HUES6 (cell line): ENCODE data around the gene C14orf132.

ENCODE experiments used
- H3K27ac ChIP-seq: 2 replicates; pipeline ENCODE4 v1.7.0; 2013; ENCODE audit warnings: low read depth, mild to moderate bottlenecking, low read length, inconsistent platforms
- H3K27me3 ChIP-seq: 2 replicates; pipeline ENCODE4 v1.6.1; 2013; ENCODE audit warnings: low read length; ENCODE audit not compliant: control insufficient read depth, insufficient read depth
- H3K36me3 ChIP-seq: 2 replicates; pipeline ENCODE4 v1.6.1; 2013; ENCODE audit warnings: low read length; ENCODE audit not compliant: control insufficient read depth, insufficient read depth
- H3K4me1 ChIP-seq: 2 replicates; pipeline ENCODE4 v1.6.1; 2013; ENCODE audit warnings: low read length; ENCODE audit not compliant: control insufficient read depth, insufficient read depth
- H3K4me3 ChIP-seq: 2 replicates; pipeline ENCODE4 v1.5.1; 2013; ENCODE audit warnings: low read depth, low read length
- H3K9ac ChIP-seq: one replicate; pipeline ENCODE4 v1.6.1; 2013; ENCODE audit warnings: mild to moderate bottlenecking, low read length
- H3K9me3 ChIP-seq: 2 replicates; pipeline ENCODE4 v1.6.1; 2013; ENCODE audit warnings: low read depth, low read length; ENCODE audit not compliant: control insufficient read depth, insufficient read depth

C14orf132 gene

DNA sequence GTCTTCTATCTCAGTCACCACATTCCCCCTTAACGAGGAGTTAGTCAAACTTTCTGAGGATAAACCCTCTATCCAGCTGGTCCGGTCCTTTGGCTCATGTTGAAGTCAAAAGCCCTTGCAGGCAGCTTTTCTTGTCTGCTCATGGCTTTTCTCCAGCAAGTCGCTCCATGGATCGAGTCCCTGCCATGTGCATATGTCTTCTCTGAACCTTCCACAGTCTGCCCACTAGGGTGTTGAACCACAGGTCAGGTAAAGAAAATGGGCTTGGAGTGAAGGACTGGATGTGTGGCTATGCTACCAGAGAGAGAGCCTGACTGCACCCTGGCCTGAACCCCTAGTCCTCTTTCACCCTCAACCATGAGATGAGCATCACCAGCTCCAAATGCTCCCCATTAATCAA is 22.8 kb downstream of the C14orf132 start:
- Histone ChIP-seq H3K4me1 (no peaks in the 10 kb centered on the region), H3K4me3 (no peak overlapping the region), H3K36me3 (no peaks in the 10 kb centered on the region), H3K27me3 (no peaks in the 10 kb centered on the region), H3K9ac (no peak overlapping the region), H3K27ac (no peak overlapping the region), H3K9me3 (no peaks in the 10 kb centered on the region)

DNA sequence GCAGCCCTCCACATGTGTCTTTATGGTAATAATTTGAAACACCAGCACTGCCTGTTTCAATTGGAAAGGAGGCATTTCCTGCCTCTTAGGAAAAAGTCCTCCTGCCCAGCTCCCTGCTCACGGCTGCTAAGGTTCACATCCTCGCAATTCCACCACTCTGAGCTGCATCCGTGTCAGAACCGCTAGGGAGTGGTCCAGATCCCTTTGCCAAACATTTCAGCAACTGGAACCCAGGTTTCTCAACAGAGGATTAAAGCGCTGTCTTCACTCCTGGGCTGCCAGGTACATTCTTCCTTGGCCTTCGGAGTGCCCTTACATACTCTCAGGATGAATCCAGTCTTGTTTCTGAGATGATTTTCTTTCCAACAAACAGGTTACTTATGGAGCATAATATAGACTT is 23.3 kb downstream of the C14orf132 start:
- Histone ChIP-seq H3K36me3 (no peaks in the 10 kb centered on the region), H3K27ac (no peak overlapping the region), H3K4me3 (no peak overlapping the region), H3K27me3 (no peaks in the 10 kb centered on the region), H3K9ac (no peak overlapping the region), H3K9me3 (no peaks in the 10 kb centered on the region), H3K4me1 (no peaks in the 10 kb centered on the region)

GRCh38 chr14:96064866-96065265 is 25.7 kb downstream of the C14orf132 start:
- H3K4me3 ChIP-seq, result no peak overlapping the region
- H3K27me3 ChIP-seq, result no peaks in the 10 kb centered on the region
- no peak overlapping the region for H3K9ac ChIP-seq
- H3K27ac ChIP-seq, result no peak overlapping the region
- no peaks in the 10 kb centered on the region for H3K4me1 ChIP-seq
- no peaks in the 10 kb centered on the region for H3K9me3 ChIP-seq
- no peaks in the 10 kb centered on the region for H3K36me3 ChIP-seq

- Histone ChIP-seq H3K36me3 (no peaks in the 10 kb centered on the region), H3K9me3 (no peaks in the 10 kb centered on the region), H3K27ac (no peak overlapping the region), H3K4me1 (no peaks in the 10 kb centered on the region), H3K27me3 (no peaks in the 10 kb centered on the region), H3K9ac (no peak overlapping the region), H3K4me3 (no peak overlapping the region)
These were observed 26.7 kb downstream of the C14orf132 start for GRCh38 chr14:96065661-96066459.

DNA sequence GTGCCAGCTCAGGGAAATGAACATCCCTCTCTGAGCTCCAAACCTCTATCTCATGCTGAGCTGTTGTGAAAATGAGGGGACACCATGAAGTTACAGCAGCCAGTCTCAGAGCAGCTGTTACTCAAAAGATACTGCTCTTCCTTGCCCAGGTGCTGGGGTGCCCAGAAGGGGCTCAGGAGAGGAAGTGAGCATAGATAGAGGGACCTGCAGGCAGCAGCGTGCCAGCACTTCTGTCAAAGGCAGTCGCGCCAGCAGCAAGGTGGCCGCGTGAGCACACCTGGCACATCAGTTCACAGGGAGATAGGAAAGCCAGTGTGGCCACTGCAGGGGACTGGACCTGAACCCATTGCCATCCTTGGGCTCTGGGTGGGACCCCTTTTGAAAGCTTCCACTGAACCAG is 27.8 kb downstream of the C14orf132 start:
- Histone ChIP-seq H3K4me1 (no peaks in the 10 kb centered on the region), H3K27ac (no peak overlapping the region), H3K27me3 (no peaks in the 10 kb centered on the region), H3K36me3 (0 out of 2 replicates have a peak, but pooled peaks cover 2% of the 10 kb centered on the region), H3K9me3 (no peaks in the 10 kb centered on the region), H3K9ac (no peak overlapping the region), H3K4me3 (no peak overlapping the region)

DNA sequence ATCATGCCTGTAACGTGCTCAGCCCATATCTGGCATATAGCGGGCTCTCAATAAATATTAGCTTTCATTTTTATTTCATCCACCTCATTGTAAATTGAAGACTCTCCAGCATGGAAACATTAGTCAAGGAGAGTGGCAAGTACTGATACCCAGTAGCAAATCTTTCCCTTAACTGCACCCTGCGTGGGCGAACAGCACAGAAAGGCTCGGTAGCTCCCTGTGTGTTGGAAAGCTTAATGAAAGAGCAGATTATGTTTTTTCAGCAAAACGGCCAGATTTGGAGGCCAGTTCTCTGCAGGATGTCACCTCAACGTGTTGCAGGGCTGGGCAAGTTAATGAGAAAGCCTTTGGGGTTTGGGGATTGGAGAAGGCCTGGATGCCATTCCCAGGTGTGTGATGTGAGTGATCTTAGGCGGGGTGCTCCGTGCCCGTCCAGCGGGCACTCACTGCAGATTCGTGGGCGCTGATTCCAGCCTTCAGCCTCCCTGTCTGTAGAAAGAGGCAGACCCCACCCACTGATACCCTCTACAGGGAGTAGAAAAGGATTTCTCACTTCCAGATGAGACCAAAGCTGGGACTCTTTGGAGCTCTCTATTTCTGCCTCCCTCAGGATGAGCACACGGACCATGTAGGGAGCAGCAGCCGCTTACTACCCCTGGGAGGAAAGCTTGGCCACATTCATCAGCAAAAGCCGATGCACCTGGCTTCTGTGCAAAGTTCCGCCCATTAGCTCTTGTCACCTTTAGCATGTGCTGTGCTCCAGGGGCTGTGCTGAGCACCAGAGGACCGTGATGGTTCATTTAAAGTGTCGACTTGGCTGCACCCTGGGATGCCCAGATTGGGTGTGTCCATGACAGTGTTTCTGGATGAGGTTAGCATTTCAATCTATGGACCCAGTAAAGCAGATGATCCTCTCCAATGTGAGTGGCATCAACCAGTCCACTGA is 29.1 kb downstream of the C14orf132 start:
- Histone ChIP-seq H3K4me3 (no peak overlapping the region), H3K9ac (no peak overlapping the region), H3K36me3 (0 out of 2 replicates have a peak, but pooled peaks cover 3% of the 10 kb centered on the region), H3K27ac (no peak overlapping the region), H3K27me3 (no peaks in the 10 kb centered on the region), H3K4me1 (no peaks in the 10 kb centered on the region), H3K9me3 (no peaks in the 10 kb centered on the region)

GRCh38 chr14:96069421-96069820 is 30.3 kb downstream of the C14orf132 start:
- H3K4me3 ChIP-seq, result no peak overlapping the region
- no peak overlapping the region for H3K9ac ChIP-seq
- H3K9me3 ChIP-seq, result no peaks in the 10 kb centered on the region
- no peak overlapping the region for H3K27ac ChIP-seq
- no peaks in the 10 kb centered on the region for H3K4me1 ChIP-seq
- no peaks in the 10 kb centered on the region for H3K27me3 ChIP-seq
- H3K36me3 ChIP-seq, result 0 out of 2 replicates have a peak, but pooled peaks cover 3% of the 10 kb centered on the region

DNA sequence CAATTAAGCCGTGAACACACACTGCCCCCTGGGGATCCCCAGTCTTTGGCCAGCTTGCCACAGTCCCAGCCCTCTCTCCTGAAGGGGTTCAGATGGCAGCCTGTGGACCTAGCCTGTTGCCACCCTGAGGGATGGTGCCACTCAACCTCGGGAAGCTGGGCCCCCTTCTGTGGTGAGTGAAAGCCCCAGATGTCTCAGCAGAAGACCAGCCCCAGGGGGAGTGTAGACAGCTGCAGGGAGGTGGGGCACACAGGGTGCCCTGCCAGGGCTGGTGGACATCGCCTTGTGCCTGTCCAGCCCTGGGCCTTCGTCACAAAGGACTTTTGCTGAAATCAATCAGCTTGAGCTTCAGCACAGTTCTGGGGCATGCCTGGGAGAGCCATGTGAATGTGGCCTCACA is 32.4 kb downstream of the C14orf132 start:
- Histone ChIP-seq H3K27ac (no peak overlapping the region), H3K36me3 (0 out of 2 replicates have a peak, but pooled peaks cover 3% of the 10 kb centered on the region), H3K27me3 (no peaks in the 10 kb centered on the region), H3K4me1 (no peaks in the 10 kb centered on the region), H3K4me3 (no peak overlapping the region), H3K9me3 (no peaks in the 10 kb centered on the region), H3K9ac (no peak overlapping the region)

- no peak overlapping the region for H3K4me3 ChIP-seq
- H3K4me1 ChIP-seq, result no peaks in the 10 kb centered on the region
- H3K27ac ChIP-seq, result no peak overlapping the region
- H3K27me3 ChIP-seq, result no peaks in the 10 kb centered on the region
- H3K9ac ChIP-seq, result no peak overlapping the region
- H3K36me3 ChIP-seq, result 0 out of 2 replicates have a peak, but pooled peaks cover 3% of the 10 kb centered on the region
- no peaks in the 10 kb centered on the region for H3K9me3 ChIP-seq
These were observed 32.9 kb downstream of the C14orf132 start for GRCh38 chr14:96072076-96072475.

DNA sequence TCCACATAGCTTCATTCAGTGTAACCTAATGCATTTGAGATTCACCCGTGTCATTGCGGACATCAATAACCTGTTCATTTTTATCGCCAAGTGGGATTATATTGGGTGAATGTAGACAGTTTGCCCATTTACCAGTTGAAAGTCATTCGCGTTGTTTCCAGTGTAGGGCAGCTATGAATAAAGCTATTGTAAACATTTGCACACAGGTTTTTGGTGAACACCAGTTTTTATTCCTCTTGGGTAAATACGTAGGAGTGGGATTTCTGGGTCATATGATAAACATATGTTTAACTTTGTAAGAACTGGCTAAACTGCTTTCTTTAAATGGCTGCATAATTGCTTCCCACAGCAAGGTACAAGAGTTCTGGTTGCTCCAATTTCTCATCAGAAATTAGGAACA is 33.6 kb downstream of the C14orf132 start:
- Histone ChIP-seq H3K9ac (no peak overlapping the region), H3K4me1 (no peaks in the 10 kb centered on the region), H3K4me3 (no peak overlapping the region), H3K27ac (no peak overlapping the region), H3K27me3 (no peaks in the 10 kb centered on the region), H3K36me3 (0 out of 2 replicates have a peak, but pooled peaks cover 3% of the 10 kb centered on the region), H3K9me3 (no peaks in the 10 kb centered on the region)
